Left lung (tissue), 10 donors: Measurements from ENCODE around the gene ZNF518A. TPM values are rescaled to one million over a fixed set of nuclear protein-coding genes. Genes with fewer than 3 reads are reported as not detected.

Source experiments
- ATAC-seq: fragments of 200-7000 bp; cut with Tn5 transposase; one replicate; pipeline ENCODE4 v1.9.1; 2020; ENCODE audit warnings: moderate library complexity
- DNase-seq, 4 donors: peaks; one replicate each; pipeline ENCODE4 v3.0.0-alpha.2; 2013 to 2020
- H3K27ac ChIP-seq, 2 donors: fragments of 200-600 bp; sonication (generic) in 1 of 2; one replicate each; pipeline versions ENCODE4 v1.5.0 to v1.8.0; 2020 to 2021
- H3K27me3 ChIP-seq, 2 donors: fragments of 200-600 bp; sonication (generic) in 1 of 2; one replicate each; pipeline versions ENCODE4 v1.5.0 to v1.8.0; 2020 to 2021
- H3K36me3 ChIP-seq, 2 donors: fragments of 200-600 bp; sonication (generic) in 1 of 2; one replicate each; pipeline versions ENCODE4 v1.5.0 to v1.8.0; 2020 to 2021
- H3K4me1 ChIP-seq, 2 donors: fragments of 200-600 bp; one replicate each; pipeline ENCODE4 v1.8.0; 2021
- H3K4me3 ChIP-seq, 2 donors: fragments of 200-600 bp; sonication (generic) in 1 of 2; one replicate each; pipeline versions ENCODE4 v1.5.0 to v1.8.0; 2020 to 2021; ENCODE audit warnings: mild to moderate bottlenecking in 1 of 2
- H3K9me3 ChIP-seq, 2 donors: fragments of 200-600 bp; sonication (generic) in 1 of 2; one replicate each; pipeline versions ENCODE4 v1.5.0 to v1.8.0; 2020 to 2021
- intact Hi-C, 2 donors: fragments of 100-400 bp; cut with DNase I; formaldehyde crosslinking; loops; one replicate each; pipeline versions ENCODE4 v1.11.2 to v1.14.2; 2022
- polyA plus RNA-seq, 6 donors: library from polyadenylated mRNA; unstranded; fragments of 120-200 nt; gene quantifications; one replicate each; pipeline ENCODE4 v1.2.1, GENCODE V29; 2013; ENCODE audit not compliant: insufficient read length in 6 of 6
- total RNA-seq, 2 donors: library from RNA; stranded (reverse); fragmentation: NEBNext Ultra II Directional; extraction: Animal tissue kit (Norgen Biotek cat#: 25700); gene quantifications; one replicate each; pipeline ENCODE4 v1.2.1, GENCODE V29; 2021
- TF ChIP-seq, protein P1 (sequence below), 2 donors: fragments of 200-600 bp; sonication (generic) in 1 of 2; IDR thresholded peaks; one replicate each; pipeline versions ENCODE4 v1.5.0 to v1.8.0; 2021; ENCODE audit warnings: antibody characterized with exemption in 2 of 2
- donor health status: DM: no; HTN: yes; CAD: no.
- donor health status: DM: no; HTN: no; CAD: no.

Gene ZNF518A
- total and polyA plus RNA-seq, 8 donors, result 19.5 to 55.1 (median 49.2) TPM

DNA sequence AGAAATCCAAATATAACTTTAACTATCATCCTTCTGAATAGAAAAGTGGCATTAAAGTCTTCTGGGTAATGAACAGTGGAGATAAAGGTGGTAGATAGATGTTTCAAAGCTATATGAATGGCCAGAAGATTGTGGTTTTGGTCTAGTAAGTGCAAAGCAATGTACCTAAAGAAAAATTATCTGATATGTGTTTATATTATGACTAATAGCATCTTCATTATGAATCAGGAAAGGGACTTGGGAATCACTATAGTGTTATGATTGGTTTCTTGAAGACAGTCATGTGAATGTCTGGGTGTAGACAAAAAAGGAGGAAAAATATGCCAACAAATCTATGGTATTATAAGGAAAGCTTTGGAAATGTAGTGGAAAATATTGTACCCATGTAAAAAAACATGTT lies 3.0 kb downstream of the ZNF518A start:
- no peak for ATAC-seq
- peaks cover 7 to 9% of the 10 kb centered on the region in 2 donors for H3K4me1 ChIP-seq
- H3K36me3 ChIP-seq, result peaks cover 0 to 51% of the 10 kb centered on the region in 2 donors
- TF ChIP-seq, protein P1, sequence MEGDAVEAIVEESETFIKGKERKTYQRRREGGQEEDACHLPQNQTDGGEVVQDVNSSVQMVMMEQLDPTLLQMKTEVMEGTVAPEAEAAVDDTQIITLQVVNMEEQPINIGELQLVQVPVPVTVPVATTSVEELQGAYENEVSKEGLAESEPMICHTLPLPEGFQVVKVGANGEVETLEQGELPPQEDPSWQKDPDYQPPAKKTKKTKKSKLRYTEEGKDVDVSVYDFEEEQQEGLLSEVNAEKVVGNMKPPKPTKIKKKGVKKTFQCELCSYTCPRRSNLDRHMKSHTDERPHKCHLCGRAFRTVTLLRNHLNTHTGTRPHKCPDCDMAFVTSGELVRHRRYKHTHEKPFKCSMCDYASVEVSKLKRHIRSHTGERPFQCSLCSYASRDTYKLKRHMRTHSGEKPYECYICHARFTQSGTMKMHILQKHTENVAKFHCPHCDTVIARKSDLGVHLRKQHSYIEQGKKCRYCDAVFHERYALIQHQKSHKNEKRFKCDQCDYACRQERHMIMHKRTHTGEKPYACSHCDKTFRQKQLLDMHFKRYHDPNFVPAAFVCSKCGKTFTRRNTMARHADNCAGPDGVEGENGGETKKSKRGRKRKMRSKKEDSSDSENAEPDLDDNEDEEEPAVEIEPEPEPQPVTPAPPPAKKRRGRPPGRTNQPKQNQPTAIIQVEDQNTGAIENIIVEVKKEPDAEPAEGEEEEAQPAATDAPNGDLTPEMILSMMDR (IDR thresholded peaks at IDR 0.05), result no peak
- intact Hi-C loops, result no loop called here
- peaks cover 6 to 8% of the 10 kb centered on the region in 2 donors for H3K27me3 ChIP-seq
- no peaks in the 10 kb centered on the region for H3K9me3 ChIP-seq
- no peak for DNase-seq
- H3K4me3 ChIP-seq, result no peak overlapping the region
- no peak overlapping the region for H3K27ac ChIP-seq

DNA sequence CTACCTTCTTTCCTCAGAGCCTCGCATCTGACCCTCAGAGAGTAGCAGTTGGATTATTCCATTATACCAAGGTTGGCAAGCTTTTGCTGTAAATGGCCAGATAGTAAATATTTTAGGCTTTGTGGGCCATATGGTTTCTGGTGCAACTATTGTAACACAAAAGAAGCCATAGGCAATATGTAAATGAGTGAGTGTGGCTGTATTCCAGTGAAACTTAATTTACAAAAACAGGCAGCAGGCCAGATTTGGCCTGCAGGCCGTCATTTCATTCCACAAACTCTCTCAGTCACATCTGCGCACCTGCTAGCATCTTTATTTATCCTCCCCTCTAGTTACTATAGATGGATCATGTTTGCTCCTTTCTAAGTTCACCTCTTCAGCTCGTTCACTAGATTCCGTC lies 6.7 kb downstream of the ZNF518A start:
- H3K4me1 ChIP-seq, result peaks cover 0 to 3% of the 10 kb centered on the region in 2 donors

DNA sequence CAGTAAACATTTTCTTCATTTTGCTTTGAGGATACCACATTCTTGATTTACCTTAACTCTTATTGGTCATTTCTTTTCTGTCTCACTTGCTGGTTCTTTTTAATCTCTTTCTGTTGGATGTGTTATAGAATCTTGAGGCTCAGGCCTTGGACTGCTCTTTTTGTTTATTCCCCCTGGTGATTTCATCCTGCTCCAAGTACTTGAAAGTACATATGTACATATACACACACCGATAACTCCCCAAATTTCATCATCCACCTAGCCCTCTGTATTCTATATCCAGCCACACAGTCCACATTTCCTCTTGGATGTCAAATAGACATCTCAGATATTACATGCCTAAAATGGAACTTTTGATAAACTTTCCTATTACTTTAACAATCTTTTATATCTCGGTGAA lies 7.5 kb downstream of the ZNF518A start:
- ATAC-seq (no peak), DNase-seq (no peak)
- Histone ChIP-seq H3K27ac (no peak overlapping the region), H3K4me1 (no peaks in the 10 kb centered on the region), H3K27me3 (no peaks in the 10 kb centered on the region), H3K36me3 (peaks cover 0 to 72% of the 10 kb centered on the region in 2 donors), H3K4me3 (no peak overlapping the region), H3K9me3 (no peaks in the 10 kb centered on the region)
- TF ChIP-seq, protein P1 (IDR thresholded peaks at IDR 0.05), result no peak
- intact Hi-C loops, result no loop called here

More for the DNA sequence above, 6.7 kb downstream of the ZNF518A start:
- H3K27me3 ChIP-seq, result no peaks in the 10 kb centered on the region
- ATAC-seq, result no peak
- H3K27ac ChIP-seq, result no peak overlapping the region
- intact Hi-C loops, result no loop called here
- TF ChIP-seq, protein P1 (IDR thresholded peaks at IDR 0.05), result no peak
- no peak for DNase-seq
- no peaks in the 10 kb centered on the region for H3K9me3 ChIP-seq
- H3K36me3 ChIP-seq, result peaks cover 0 to 71% of the 10 kb centered on the region in 2 donors
- H3K4me3 ChIP-seq, result no peak overlapping the region

DNA sequence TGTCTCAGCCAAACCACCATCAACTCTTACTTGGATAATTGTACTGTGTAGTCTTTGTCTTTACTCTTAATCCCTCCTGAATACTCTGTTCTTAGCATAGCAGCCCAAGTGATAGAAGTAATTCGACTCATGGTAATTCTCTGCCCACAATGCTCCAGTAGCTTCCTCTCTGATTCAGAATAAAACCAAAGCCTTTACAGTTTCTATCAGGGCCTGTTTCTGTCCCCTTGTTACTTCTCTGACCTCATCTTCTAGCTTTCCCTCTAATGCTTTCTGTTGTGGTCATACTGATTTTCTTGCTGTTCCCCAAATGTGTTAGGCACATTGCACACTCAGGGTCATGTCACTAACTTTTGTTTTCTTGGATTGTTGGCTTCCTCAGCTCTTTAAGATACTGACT lies 8.0 kb downstream of the ZNF518A start:
- ATAC-seq (no peak), DNase-seq (no peak)
- Histone ChIP-seq H3K27me3 (no peaks in the 10 kb centered on the region), H3K36me3 (peaks cover 0 to 72% of the 10 kb centered on the region in 2 donors), H3K4me3 (no peak overlapping the region), H3K4me1 (no peaks in the 10 kb centered on the region), H3K27ac (no peak overlapping the region), H3K9me3 (no peaks in the 10 kb centered on the region)
- TF ChIP-seq, protein P1 (IDR thresholded peaks at IDR 0.05), result no peak
- intact Hi-C loops, result no loop called here

DNA sequence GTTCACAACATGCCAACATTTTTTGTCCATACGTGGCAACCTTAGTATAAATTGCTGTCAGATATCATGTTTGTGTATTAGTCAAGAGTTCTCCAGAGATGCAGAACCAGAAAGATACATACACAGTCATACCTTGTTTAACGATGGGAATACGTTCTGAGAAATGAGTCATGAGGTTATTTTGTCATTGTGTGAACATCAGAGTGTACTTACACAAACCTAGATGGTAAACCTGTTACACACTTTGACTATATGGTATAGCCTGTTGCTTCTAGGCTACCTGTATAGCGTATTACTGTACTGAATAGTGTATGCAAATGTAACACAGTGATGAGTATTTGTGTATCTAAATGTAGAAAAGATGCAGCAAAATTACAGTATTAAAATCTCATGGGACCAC lies 22.3 kb downstream of the ZNF518A start:
- Histone ChIP-seq H3K9me3 (no peaks in the 10 kb centered on the region), H3K4me1 (no peaks in the 10 kb centered on the region), H3K36me3 (peaks cover 0 to 77% of the 10 kb centered on the region in 2 donors), H3K27ac (no peak overlapping the region), H3K27me3 (no peaks in the 10 kb centered on the region), H3K4me3 (no peak overlapping the region)
- TF ChIP-seq, protein P1 (IDR thresholded peaks at IDR 0.05), result no peak
- ATAC-seq, result no peak
- intact Hi-C loops, result no loop called here
- DNase-seq, result no peak
